GM12872 (cell line): ENCODE data around the gene MFSD6.

Source experiments
- TF ChIP-seq, protein P1 (sequence below): IDR thresholded peaks from 3 replicates; pipeline ENCODE4 v1.5.1; 2011; ENCODE audit warnings: low read depth, mild to moderate bottlenecking, low read length, moderate library complexity; ENCODE audit not compliant: insufficient read depth

Gene MFSD6

DNA sequence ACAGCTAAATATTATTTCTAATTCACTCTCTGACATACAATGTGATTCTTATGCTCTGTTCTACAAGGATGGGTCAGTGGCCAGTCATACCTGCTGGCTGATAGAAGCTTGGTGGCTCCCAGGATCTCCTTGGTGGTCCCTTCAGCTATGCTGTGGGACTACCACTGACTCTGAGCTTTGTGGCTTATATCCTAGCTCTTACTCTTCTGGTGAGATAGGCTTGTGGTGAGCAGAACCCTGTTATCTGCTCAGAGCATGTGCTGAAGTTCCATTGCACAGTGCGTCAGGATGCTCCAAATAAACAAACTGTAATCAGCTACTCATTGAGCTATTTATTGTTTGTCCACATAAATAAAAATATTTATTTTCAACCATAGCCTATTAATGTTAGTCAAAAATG is 51.7 kb downstream of the MFSD6 start:
- TF ChIP-seq, protein P1, sequence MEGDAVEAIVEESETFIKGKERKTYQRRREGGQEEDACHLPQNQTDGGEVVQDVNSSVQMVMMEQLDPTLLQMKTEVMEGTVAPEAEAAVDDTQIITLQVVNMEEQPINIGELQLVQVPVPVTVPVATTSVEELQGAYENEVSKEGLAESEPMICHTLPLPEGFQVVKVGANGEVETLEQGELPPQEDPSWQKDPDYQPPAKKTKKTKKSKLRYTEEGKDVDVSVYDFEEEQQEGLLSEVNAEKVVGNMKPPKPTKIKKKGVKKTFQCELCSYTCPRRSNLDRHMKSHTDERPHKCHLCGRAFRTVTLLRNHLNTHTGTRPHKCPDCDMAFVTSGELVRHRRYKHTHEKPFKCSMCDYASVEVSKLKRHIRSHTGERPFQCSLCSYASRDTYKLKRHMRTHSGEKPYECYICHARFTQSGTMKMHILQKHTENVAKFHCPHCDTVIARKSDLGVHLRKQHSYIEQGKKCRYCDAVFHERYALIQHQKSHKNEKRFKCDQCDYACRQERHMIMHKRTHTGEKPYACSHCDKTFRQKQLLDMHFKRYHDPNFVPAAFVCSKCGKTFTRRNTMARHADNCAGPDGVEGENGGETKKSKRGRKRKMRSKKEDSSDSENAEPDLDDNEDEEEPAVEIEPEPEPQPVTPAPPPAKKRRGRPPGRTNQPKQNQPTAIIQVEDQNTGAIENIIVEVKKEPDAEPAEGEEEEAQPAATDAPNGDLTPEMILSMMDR: no peak

GRCh38 chr2:190460487-190460886 is 52.3 kb downstream of the MFSD6 start:
- TF ChIP-seq, protein P1: no peak

DNA sequence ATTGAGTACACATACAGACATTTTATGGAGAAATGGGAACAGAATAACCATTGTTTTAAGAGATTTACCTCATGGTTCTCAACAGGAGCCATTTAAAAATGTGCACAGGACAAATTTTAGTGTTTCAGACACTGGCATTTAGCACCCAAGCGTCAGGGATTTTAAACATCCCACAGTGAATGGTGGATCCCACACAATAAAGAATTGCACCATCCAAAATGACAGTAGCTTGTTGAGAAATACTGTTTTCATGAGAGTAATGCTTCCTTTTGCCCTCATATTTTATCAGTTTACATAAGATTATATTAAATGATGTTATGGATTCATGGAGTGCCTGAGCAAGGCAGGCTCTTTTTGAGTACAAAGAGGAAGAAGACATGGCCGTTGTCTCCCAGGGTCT is 54.0 kb downstream of the MFSD6 start:
- TF ChIP-seq, protein P1: no peak

DNA sequence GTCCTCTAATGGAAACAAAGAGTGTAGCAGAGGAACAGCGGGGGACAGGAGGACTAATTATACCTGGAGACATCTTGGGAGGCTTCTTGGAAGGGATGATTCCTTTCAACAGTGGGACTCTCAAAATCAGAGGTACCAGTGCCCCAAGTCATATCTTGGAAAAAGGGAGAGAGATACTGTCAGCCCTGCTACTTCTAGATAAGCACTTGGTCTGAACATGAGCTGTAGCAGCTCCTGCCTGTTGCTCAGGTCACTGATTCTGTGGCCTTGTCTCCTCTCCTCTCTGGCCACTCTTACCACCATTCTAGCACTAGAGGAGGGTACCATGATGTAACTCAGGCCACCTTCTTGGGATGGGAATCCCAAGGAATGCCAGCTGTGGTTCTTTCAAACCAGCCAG is 54.5 kb downstream of the MFSD6 start:
- TF ChIP-seq, protein P1: no peak

GRCh38 chr2:190465060-190465459 is 56.9 kb downstream of the MFSD6 start:
- TF ChIP-seq, protein P1: no peak

DNA sequence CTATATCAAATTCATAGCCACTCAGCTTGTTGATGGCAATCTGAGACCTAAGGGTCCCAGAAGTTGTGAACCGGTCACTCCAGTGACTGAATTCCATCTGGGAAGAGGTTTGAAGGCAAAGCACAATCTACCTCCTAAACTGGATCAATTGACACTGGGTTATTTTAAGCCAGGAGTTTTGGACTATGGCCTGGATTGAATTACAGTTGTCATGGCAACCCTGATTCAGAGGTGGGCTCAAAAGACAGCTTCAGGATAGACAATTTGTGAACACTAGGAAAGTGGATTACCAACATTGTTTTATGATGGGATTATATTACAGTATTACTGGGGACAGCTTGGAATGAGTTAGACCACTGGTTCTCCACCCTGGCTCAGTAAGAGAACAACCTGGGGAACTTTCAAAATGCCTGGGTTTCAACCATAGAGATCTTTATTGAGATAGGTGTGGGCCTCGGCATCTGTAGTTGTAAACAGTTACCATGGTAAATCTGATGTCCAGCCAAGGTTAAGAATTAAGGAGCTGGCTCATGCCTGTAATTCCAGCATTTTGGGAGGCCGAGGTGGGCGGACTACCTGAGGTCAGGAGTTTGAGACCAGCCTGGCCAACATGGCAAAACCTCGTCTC is 58.8 kb downstream of the MFSD6 start:
- TF ChIP-seq, protein P1: no peak

- TF ChIP-seq, protein P1: no peak
Measured at GRCh38 chr2:190467575-190468083, 59.5 kb downstream of the MFSD6 start.
